Ishikawa (cell line): ENCODE data around the gene SLC16A8.

Source experiments
- CEBPB ChIP-seq: IDR thresholded peaks from 2 replicates; pipeline ENCODE4 v1.6.1; 2012
- CREB1 ChIP-seq: IDR thresholded peaks from 2 replicates; pipeline ENCODE4 v1.6.1; 2012; ENCODE audit warnings: low read depth
- EGR1 ChIP-seq: IDR thresholded peaks from 2 replicates; pipeline ENCODE4 v1.6.1; 2012
- EP300 ChIP-seq: IDR thresholded peaks from 2 replicates; pipeline ENCODE4 v1.6.1; 2012; ENCODE audit warnings: borderline replicate concordance
- FOXM1 ChIP-seq: IDR thresholded peaks from 2 replicates; pipeline ENCODE4 v1.6.1; 2012; ENCODE audit warnings: low read depth, borderline replicate concordance
- MAX ChIP-seq: IDR thresholded peaks from 2 replicates; pipeline ENCODE4 v1.6.1; 2012
- NFIC ChIP-seq: IDR thresholded peaks from 2 replicates; pipeline ENCODE4 v1.6.1; 2012
- RAD21 ChIP-seq: IDR thresholded peaks from 2 replicates; pipeline ENCODE4 v1.6.1; 2012; ENCODE audit warnings: low read depth
- REST ChIP-seq: IDR thresholded peaks from 2 replicates; pipeline ENCODE4 v1.6.1; 2012; ENCODE audit warnings: low read depth, mild to moderate bottlenecking
- TAF1 ChIP-seq: IDR thresholded peaks from 2 replicates; pipeline ENCODE4 v1.6.1; 2012; ENCODE audit warnings: low read depth, mild to moderate bottlenecking
- TCF12 ChIP-seq: IDR thresholded peaks from 2 replicates; pipeline ENCODE4 v1.6.1; 2012; ENCODE audit warnings: low read depth
- TEAD4 ChIP-seq: IDR thresholded peaks from 2 replicates; pipeline ENCODE4 v1.6.1; 2012
- USF1 ChIP-seq: IDR thresholded peaks from 2 replicates; pipeline ENCODE4 v1.6.1; 2012
- YY1 ChIP-seq: IDR thresholded peaks from 2 replicates; pipeline ENCODE4 v1.6.1; 2012; ENCODE audit warnings: low read depth
- ZBTB7A ChIP-seq: IDR thresholded peaks from 2 replicates; pipeline ENCODE4 v1.6.1; 2012; ENCODE audit warnings: low read depth

The SLC16A8 gene

GRCh38 chr22:38115423-38116205, 31.6 kb upstream of the SLC16A8 start:
- TF ChIP-seq TAF1 (no peak), FOXM1 (no peak), RAD21 (no peak), MAX (no peak), TEAD4 (no peak), TCF12 (no peak), CEBPB (no peak)

- TF ChIP-seq NFIC (no peak), RAD21 (peak; percentile 79)
Measured at GRCh38 chr22:38114484-38115398, 30.8 kb upstream of the SLC16A8 start.

- TF ChIP-seq FOXM1 (no peak), CEBPB (no peak), TEAD4 (no peak), MAX (no peak), RAD21 (no peak), REST (no peak), TCF12 (no peak), EP300 (no peak), EGR1 (no peak), CREB1 (no peak), USF1 (no peak), ZBTB7A (no peak), TAF1 (no peak), NFIC (no peak), YY1 (no peak)
Measured at GRCh38 chr22:38112381-38112780, 28.4 kb upstream of the SLC16A8 start.

- TF ChIP-seq REST (no peak), EGR1 (no peak), TEAD4 (no peak)
Measured at GRCh38 chr22:38111925-38112355, 28.0 kb upstream of the SLC16A8 start.

- no peak for TF ChIP-seq REST
- TF ChIP-seq FOXM1, result no peak
- no peak for TF ChIP-seq YY1
- no peak for TF ChIP-seq ZBTB7A
- no peak for TF ChIP-seq CREB1
- no peak for TF ChIP-seq USF1
- TF ChIP-seq EGR1, result no peak
- TF ChIP-seq MAX, result no peak
Measured at GRCh38 chr22:38110863-38111852, 27.2 kb upstream of the SLC16A8 start.
